CMK (cell line): Measurements from ENCODE around the gene PCNX2.
"Not testable (repeated sequence)": the region's sequence is repeated elsewhere in the genome, so short reads cannot be mapped to it uniquely, and the experiment has no call there.

Experiments
- DNase-seq: peaks from one replicate; pipeline ENCODE4 v3.0.0-alpha.2; 2010; ENCODE audit warnings: low read depth

Gene PCNX2

GRCh38 chr1:233157245-233157644, 138.3 kb downstream of the PCNX2 start:
- no peak for DNase-seq

GRCh38 chr1:233151861-233152260, 143.7 kb downstream of the PCNX2 start:
- no peak for DNase-seq

GRCh38 chr1:233144434-233144833, 151.1 kb downstream of the PCNX2 start:
- no peak for DNase-seq

- no peak for DNase-seq
Observed at GRCh38 chr1:233143241-233143640, 152.3 kb downstream of the PCNX2 start.

GRCh38 chr1:233140974-233141373, 154.6 kb downstream of the PCNX2 start:
- no peak for DNase-seq

GRCh38 chr1:233140499-233140898, 155.0 kb downstream of the PCNX2 start:
- no peak for DNase-seq

GRCh38 chr1:233138788-233139585, 156.5 kb downstream of the PCNX2 start:
- DNase-seq: no peak

- DNase-seq: no peak
Observed at GRCh38 chr1:233135833-233136232, 159.7 kb downstream of the PCNX2 start.

GRCh38 chr1:233132445-233132844, 163.1 kb downstream of the PCNX2 start:
- DNase-seq: no peak

- not testable (repeated sequence) for DNase-seq
Observed at GRCh38 chr1:233129031-233129430, 166.5 kb downstream of the PCNX2 start.

- DNase-seq: no peak
Observed at GRCh38 chr1:233127157-233127556, 168.4 kb downstream of the PCNX2 start.

GRCh38 chr1:233122779-233123178, 172.7 kb downstream of the PCNX2 start:
- no peak for DNase-seq

- DNase-seq: no peak
Observed at GRCh38 chr1:233121947-233122559, 173.5 kb downstream of the PCNX2 start.

GRCh38 chr1:233114860-233115259, 180.7 kb downstream of the PCNX2 start:
- peak; percentile 14 for DNase-seq

- no peak for DNase-seq
Observed at GRCh38 chr1:233114159-233114558, 181.4 kb downstream of the PCNX2 start.

- peak; percentile 34 for DNase-seq
Observed at GRCh38 chr1:233113009-233113879, 182.3 kb downstream of the PCNX2 start.

GRCh38 chr1:233112186-233113008, 183.1 kb downstream of the PCNX2 start:
- no peak for DNase-seq

GRCh38 chr1:233111731-233112130, 183.8 kb downstream of the PCNX2 start:
- no peak for DNase-seq

GRCh38 chr1:233109096-233109495, 186.4 kb downstream of the PCNX2 start:
- DNase-seq: no peak

- not testable (repeated sequence) for DNase-seq
Observed at GRCh38 chr1:233107716-233108130, 187.8 kb downstream of the PCNX2 start.

GRCh38 chr1:233107130-233107660, 188.3 kb downstream of the PCNX2 start:
- DNase-seq: no peak
